Hepatocyte (in vitro differentiated cells): ENCODE measurements around the gene PVR. TPM values are rescaled to one million over a fixed set of nuclear protein-coding genes. Genes with fewer than 3 reads are reported as not detected.
"Not testable (repeated sequence)": the region's sequence is repeated elsewhere in the genome, so short reads cannot be mapped to it uniquely, and the experiment has no call there.

Experiments
- DNase-seq: peaks from one replicate; pipeline ENCODE4 v3.0.0-alpha.2; 2016; ENCODE audit warnings: low spot score
- H2AFZ ChIP-seq: fragments of 200-600 bp; sonication (generic); 2 replicates; pipeline ENCODE4 v1.6.0; 2016; ENCODE audit warnings: antibody characterized with exemption, mild to moderate bottlenecking
- H3K27ac ChIP-seq: fragments of 200-600 bp; sonication (generic); 2 replicates; pipeline ENCODE4 v1.5.1; 2016; ENCODE audit warnings: mild to moderate bottlenecking
- H3K27me3 ChIP-seq: fragments of 200-600 bp; sonication (generic); 2 replicates; pipeline ENCODE4 v1.6.1; 2016
- H3K36me3 ChIP-seq: fragments of 200-600 bp; sonication (generic); replicated peaks from 2 replicates; pipeline ENCODE4 v1.5.1; 2016; ENCODE audit warnings: low read depth; ENCODE audit not compliant: insufficient read depth
- H3K4me1 ChIP-seq: fragments of 200-600 bp; sonication (generic); 2 replicates; pipeline ENCODE4 v1.5.1; 2016; ENCODE audit warnings: mild to moderate bottlenecking, moderate library complexity; ENCODE audit not compliant: insufficient read depth
- H3K4me2 ChIP-seq: fragments of 200-600 bp; sonication (generic); 2 replicates; pipeline ENCODE4 v1.6.0; 2016
- H3K4me3 ChIP-seq: fragments of 200-600 bp; sonication (generic); 2 replicates; pipeline ENCODE4 v1.5.1; 2016; ENCODE audit warnings: mild to moderate bottlenecking
- H3K79me2 ChIP-seq: fragments of 200-600 bp; sonication (generic); 2 replicates; pipeline ENCODE4 v1.6.0; 2017; ENCODE audit warnings: mild to moderate bottlenecking
- H3K9me2 ChIP-seq: fragments of 200-600 bp; sonication (generic); replicated peaks from 2 replicates; pipeline ENCODE4 v1.6.0; 2017; ENCODE audit warnings: mild to moderate bottlenecking; ENCODE audit not compliant: insufficient read depth
- H3K9me3 ChIP-seq: fragments of 200-600 bp; sonication (generic); 2 replicates; pipeline ENCODE4 v1.5.1; 2016; ENCODE audit warnings: low read depth, mild to moderate bottlenecking
- H4K20me1 ChIP-seq: fragments of 200-600 bp; sonication (generic); 2 replicates; pipeline ENCODE4 v1.6.0; 2016; ENCODE audit warnings: mild to moderate bottlenecking; ENCODE audit not compliant: insufficient read depth, poor library complexity, severe bottlenecking
- CTCF ChIP-seq: fragments of 200-600 bp; sonication (generic); IDR thresholded peaks from 2 replicates; pipeline ENCODE4 v1.5.1; 2016; ENCODE audit warnings: antibody characterized with exemption, mild to moderate bottlenecking; ENCODE audit not compliant: poor library complexity
- EZH2 ChIP-seq: fragments of 200-600 bp; sonication (generic); IDR thresholded peaks from 2 replicates; pipeline ENCODE4 v1.6.1; 2016; ENCODE audit warnings: antibody characterized with exemption, mild to moderate bottlenecking, borderline replicate concordance
- EZH2phosphoT487 ChIP-seq: fragments of 200-600 bp; sonication (generic); IDR thresholded peaks from one replicate; pipeline ENCODE4 v1.6.1; 2018; ENCODE audit warnings: antibody characterized with exemption, mild to moderate bottlenecking, low read depth, moderate library complexity; ENCODE audit not compliant: unreplicated experiment, severe bottlenecking
- WGBS: methylation state at CpG from one replicate; pipeline ENCODE4 v1.1.6; 2016; ENCODE audit warnings: low lambda C conversion rate; ENCODE audit errors: missing lambda C conversion rate; 5-methylcytosine and 5-hydroxymethylcytosine counted together
- polyA plus RNA-seq: library from polyadenylated mRNA; unstranded; fragments of >200 nt; fragmentation: Nextera tagmentation; extraction: Ambion mirVana; gene quantifications from 2 replicates; pipeline ENCODE4 v1.2.1, GENCODE V29; 2016
- total RNA-seq: library from RNA; depleted of rRNA; stranded (reverse); fragments of >200 nt; gene quantifications from 2 replicates; pipeline ENCODE4 v1.2.3, GENCODE V29; 2014

Gene PVR
- total and polyA plus RNA-seq, 2 experiments from 2014 or later: 85.6 to 123 TPM

DNA sequence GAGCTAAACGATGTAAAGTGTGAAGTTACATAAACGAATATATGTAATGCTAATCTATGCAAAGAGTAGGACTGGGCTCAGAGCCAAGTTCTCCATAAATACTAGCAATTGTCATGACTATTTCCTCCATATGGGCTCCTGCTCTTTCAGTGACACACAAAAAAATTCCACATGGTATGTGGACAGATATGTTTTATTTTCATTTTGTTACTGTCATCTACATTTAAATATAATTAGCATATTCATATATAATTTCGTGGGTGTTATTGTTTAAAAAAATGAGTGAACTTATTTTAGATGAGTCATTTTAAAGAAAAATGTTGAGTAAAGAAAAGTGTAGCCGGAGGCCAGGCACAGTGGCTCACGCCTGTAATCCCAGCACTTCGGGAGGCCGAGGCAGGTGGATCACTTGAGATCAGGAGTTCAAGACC, 35.3 kb upstream of the PVR start:
- Histone ChIP-seq H3K4me1 (peaks cover 8% of the 10 kb centered on the region), H3K9me3 (no peaks in the 10 kb centered on the region), H2AFZ (no peak overlapping the region), H3K4me3 (no peak overlapping the region), H3K79me2 (no peaks in the 10 kb centered on the region), H3K27me3 (no peaks in the 10 kb centered on the region), H3K9me2 (no peaks in the 10 kb centered on the region), H4K20me1 (no peaks in the 10 kb centered on the region), H3K27ac (no peak overlapping the region), H3K36me3 (no peaks in the 10 kb centered on the region), H3K4me2 (no peak overlapping the region)
- 74% methylated on average over 7 of the region's 7 CpGs for WGBS
- TF ChIP-seq EZH2: no peak
- TF ChIP-seq CTCF: no peak
- TF ChIP-seq EZH2phosphoT487: no peak
- peak; percentile 45 for DNase-seq

DNA sequence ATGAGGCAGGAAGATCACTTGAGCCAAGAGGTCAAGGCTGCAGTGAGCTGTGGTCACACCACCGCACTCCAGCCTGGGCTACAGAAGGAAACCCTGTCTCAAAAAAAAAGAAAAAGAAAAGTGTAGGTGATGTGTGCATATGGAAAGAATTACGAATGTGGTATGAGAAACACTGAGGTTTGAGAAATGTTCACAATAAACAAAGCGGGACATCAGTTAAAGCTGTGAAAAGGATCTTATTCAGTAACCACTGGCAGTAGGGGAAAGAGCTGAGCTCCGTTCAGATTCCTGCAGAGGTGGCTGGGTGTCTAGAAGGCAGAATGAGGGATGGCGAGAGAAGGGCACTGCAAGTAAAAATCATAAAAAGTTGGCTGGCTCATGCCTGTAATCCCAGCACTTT, 34.5 kb upstream of the PVR start:
- Histone ChIP-seq H3K4me3 (no peak overlapping the region), H3K9me3 (no peaks in the 10 kb centered on the region), H3K4me2 (no peak overlapping the region), H3K27ac (no peak overlapping the region), H3K36me3 (no peaks in the 10 kb centered on the region), H3K79me2 (no peaks in the 10 kb centered on the region), H3K4me1 (peaks cover 8% of the 10 kb centered on the region), H3K9me2 (no peaks in the 10 kb centered on the region), H3K27me3 (no peaks in the 10 kb centered on the region), H2AFZ (no peak overlapping the region), H4K20me1 (no peaks in the 10 kb centered on the region)
- DNase-seq: no peak
- TF ChIP-seq EZH2: no peak
- TF ChIP-seq EZH2phosphoT487: no peak
- 90% methylated on average over 5 of the region's 5 CpGs for WGBS

DNA sequence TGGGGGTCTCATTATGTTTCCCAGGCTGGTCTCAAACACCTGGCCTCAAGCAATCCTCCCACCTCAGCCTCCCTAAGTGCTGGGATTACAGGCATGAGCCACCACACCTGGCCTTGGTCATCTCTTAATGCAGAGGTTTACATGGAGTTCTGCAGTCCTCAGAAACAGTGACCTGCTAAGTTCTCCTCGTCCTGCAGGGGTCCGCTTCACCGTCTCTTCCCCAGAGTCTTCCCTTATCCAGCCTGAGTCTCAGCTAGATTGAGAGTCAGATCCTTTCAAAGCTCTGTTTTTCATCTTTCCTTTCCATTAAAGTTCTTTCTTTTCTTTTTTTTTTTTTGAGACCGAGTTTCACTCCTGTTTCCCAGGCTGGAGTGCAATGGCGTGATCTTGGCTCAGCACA, 33.2 kb upstream of the PVR start:
- H3K9me3 ChIP-seq, H3K36me3 ChIP-seq, H3K79me2 ChIP-seq, H3K4me2 ChIP-seq, H3K27me3 ChIP-seq, H3K4me3 ChIP-seq, H3K9me2 ChIP-seq, H2AFZ ChIP-seq, H4K20me1 ChIP-seq, DNase-seq: not testable (repeated sequence)
- peaks cover 11% of the 10 kb centered on the region for H3K4me1 ChIP-seq
- 51% methylated on average over 5 of the region's 5 CpGs for WGBS
- peak overlapping the region; percentile 79 for H3K27ac ChIP-seq

GRCh38 chr19:44611812-44612295, 31.9 kb upstream of the PVR start:
- H3K4me2 ChIP-seq: no peak overlapping the region
- no peaks in the 10 kb centered on the region for H3K9me2 ChIP-seq
- H4K20me1 ChIP-seq: no peaks in the 10 kb centered on the region
- no peaks in the 10 kb centered on the region for H3K27me3 ChIP-seq
- no peaks in the 10 kb centered on the region for H3K79me2 ChIP-seq
- H3K4me3 ChIP-seq: no peak overlapping the region
- H2AFZ ChIP-seq: no peak overlapping the region
- no peak for TF ChIP-seq CTCF
- TF ChIP-seq EZH2: no peak
- no peak for TF ChIP-seq EZH2phosphoT487
- no peaks in the 10 kb centered on the region for H3K9me3 ChIP-seq
- no peaks in the 10 kb centered on the region for H3K36me3 ChIP-seq
- peak overlapping the region; percentile 88 for H3K27ac ChIP-seq
- peaks cover 18% of the 10 kb centered on the region for H3K4me1 ChIP-seq
- WGBS: 45% methylated on average over 2 of the region's 2 CpGs
- DNase-seq: peak; percentile 64
